ACHN (cell line): ENCODE measurements around the gene PSMG4.

Source experiments
- DNase-seq: peaks from one replicate; pipeline ENCODE4 v3.0.0-alpha.2; 2015
- in situ Hi-C: cut with HindIII; loops from 2 replicates; pipeline ENCODE4 v1.10.0; 2017; ENCODE audit warnings: low sequenced_read_pairs, low pct_ligation_motif_present, low pct_unique_long_range_greater_than_20kb

The PSMG4 gene

GRCh38 chr6:3312604-3313231 is 54.0 kb downstream of the PSMG4 start:
- DNase-seq = no peak
- in situ Hi-C loops = no loop called here

DNA sequence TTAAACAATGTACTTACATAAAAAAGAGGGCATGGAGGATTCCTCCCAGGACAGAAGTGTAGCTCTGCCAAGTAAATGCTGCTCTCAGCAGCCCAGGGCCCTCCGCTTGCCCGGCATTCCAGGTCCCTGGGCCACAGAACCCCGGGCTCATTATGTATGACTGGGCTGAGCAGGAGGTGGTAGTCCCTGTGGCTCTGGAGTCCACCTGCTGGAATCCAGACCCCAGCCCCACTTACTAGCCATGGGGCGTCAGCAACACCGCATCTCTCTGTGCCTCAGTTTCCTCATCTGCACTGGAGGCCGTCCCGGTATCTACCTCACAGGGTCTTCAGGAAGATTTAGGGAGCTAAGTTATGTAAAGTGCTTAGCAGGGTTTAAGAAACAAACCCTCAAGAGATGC is 55.4 kb downstream of the PSMG4 start:
- no peak for DNase-seq
- in situ Hi-C loops = no loop called here

DNA sequence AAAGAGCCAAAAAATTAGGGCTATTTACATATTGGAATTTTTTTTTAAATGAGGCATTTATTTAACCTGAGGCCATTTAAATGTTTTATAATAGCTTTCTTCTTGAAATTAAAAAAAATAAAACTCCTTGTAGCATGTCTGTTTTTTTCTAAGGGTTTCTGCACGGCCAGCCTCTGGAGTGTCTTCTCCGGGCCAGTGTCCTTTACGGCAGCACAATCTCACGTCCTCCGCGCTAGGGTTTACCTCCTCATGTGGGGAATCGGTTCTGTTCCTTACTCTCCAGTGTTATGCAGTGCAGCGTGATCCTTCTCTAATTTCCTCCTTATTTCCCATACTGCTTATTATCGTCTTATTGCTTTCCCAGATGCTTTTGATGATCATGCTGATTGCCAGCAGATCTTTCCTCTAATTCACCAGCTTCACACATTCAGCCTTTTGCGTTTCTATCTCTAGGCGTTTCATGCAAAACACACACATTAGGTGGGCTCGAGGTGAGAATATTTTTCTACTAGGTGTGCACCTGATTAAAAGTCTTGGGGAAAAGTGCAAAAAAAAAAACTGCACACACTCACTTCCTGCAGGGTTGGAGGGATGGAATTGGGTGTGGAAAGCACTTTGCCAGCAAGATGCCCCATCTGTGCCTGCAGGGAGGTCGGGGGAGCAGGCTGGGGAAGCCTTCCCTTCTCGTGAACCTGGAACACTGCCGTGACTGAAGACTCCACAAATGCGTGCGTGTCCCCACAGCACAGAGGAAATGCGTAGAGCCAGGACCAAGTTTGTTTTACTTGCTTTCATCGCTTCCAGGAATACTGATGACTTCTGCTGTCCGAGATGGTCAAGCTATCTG is 56.1 kb downstream of the PSMG4 start:
- in situ Hi-C loops = no loop called here
- DNase-seq = no peak

- in situ Hi-C loops = no loop called here
- no peak for DNase-seq
Measured at GRCh38 chr6:3315841-3316240, 57.1 kb downstream of the PSMG4 start.

- DNase-seq = no peak
- in situ Hi-C loops = no loop called here
Measured at GRCh38 chr6:3316331-3316730, 57.6 kb downstream of the PSMG4 start.

GRCh38 chr6:3316818-3317217 is 58.1 kb downstream of the PSMG4 start:
- in situ Hi-C loops = no loop called here
- DNase-seq = no peak
